BE2C (cell line): ENCODE data around the gene EIF2B2.

Experiments used
- DNase-seq: peaks from one replicate; pipeline ENCODE4 v3.0.0-alpha.2; 2020
- H3K27me3 ChIP-seq: fragments of 250-450 bp; sonication (Bioruptor Pico); 2 replicates; pipeline ENCODE4 v1.5.1; 2020; ENCODE audit warnings: mild to moderate bottlenecking
- H3K36me3 ChIP-seq: fragments of 250-450 bp; sonication (Bioruptor Pico); 2 replicates; pipeline ENCODE4 v1.5.1; 2020; ENCODE audit warnings: mild to moderate bottlenecking
- H3K4me1 ChIP-seq: fragments of 250-450 bp; sonication (Bioruptor Pico); 2 replicates; pipeline ENCODE4 v1.5.1; 2020
- H3K4me3 ChIP-seq: 2 replicates; pipeline ENCODE4 v1.5.1; 2011; ENCODE audit warnings: low read depth, low read length
- H3K9me3 ChIP-seq: fragments of 250-450 bp; sonication (Bioruptor Pico); 2 replicates; pipeline ENCODE4 v1.5.1; 2020
- TF ChIP-seq, protein P1 (sequence below): IDR thresholded peaks from 2 replicates; pipeline ENCODE4 v1.5.1; 2012; ENCODE audit warnings: mild to moderate bottlenecking, low read depth, low read length

The EIF2B2 gene

DNA sequence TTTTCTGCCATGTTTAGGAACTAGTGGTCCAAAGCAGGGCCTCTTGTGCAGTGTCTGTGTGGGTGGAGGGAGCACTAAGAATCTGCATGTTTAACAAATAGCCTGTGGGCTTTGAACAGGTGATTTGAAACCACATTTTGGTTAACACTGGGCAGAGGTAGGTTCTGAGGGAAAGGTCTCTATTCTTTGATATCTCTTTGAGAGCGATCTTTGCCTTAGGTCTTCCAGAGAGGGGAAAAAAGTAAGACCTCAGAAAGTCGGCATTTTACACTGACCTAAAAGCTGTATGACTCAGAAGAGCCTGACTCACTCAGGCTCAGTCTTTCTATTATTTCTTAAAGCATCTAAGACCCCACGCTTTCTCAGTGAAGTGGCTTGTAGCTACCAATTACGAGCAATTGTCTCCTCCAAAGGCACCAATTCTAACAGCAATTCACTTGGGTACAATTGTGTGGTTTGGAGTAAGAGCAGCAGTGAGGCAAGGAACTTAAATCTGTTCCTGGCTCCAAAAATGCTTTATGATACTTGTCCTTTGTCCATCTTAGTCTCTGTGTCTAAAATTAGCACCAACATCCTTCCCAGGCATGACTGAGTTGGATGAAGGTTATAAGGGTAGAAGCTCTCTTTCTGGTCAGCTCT is 8.8 kb downstream of the EIF2B2 start:
- Histone ChIP-seq H3K36me3 (peaks cover 78% of the 10 kb centered on the region), H3K4me1 (no peaks in the 10 kb centered on the region), H3K9me3 (no peaks in the 10 kb centered on the region), H3K4me3 (no peak overlapping the region), H3K27me3 (no peaks in the 10 kb centered on the region)
- TF ChIP-seq, protein P1, sequence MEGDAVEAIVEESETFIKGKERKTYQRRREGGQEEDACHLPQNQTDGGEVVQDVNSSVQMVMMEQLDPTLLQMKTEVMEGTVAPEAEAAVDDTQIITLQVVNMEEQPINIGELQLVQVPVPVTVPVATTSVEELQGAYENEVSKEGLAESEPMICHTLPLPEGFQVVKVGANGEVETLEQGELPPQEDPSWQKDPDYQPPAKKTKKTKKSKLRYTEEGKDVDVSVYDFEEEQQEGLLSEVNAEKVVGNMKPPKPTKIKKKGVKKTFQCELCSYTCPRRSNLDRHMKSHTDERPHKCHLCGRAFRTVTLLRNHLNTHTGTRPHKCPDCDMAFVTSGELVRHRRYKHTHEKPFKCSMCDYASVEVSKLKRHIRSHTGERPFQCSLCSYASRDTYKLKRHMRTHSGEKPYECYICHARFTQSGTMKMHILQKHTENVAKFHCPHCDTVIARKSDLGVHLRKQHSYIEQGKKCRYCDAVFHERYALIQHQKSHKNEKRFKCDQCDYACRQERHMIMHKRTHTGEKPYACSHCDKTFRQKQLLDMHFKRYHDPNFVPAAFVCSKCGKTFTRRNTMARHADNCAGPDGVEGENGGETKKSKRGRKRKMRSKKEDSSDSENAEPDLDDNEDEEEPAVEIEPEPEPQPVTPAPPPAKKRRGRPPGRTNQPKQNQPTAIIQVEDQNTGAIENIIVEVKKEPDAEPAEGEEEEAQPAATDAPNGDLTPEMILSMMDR = no peak
- DNase-seq = no peak

DNA sequence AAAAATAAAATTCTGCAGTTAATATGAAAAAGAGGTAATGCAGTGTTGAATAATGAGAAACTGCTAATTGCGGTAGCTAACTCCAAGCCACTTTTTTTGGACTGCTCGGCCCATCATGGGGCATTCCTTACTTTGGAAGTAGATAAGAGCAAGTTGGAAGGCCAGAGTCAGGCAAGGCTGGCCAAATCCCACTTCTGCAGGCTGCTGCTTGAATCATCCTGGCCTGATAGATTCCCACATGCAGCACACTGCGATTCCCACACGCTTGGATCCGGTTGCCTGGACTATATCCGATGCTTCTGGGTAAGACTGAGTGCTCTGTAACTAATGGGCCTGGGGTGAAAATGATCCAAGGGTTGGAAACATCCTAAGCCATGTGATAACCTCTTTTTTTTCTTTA is 10.6 kb downstream of the EIF2B2 start:
- H3K4me1 ChIP-seq = no peaks in the 10 kb centered on the region
- DNase-seq = no peak
- H3K4me3 ChIP-seq = no peak overlapping the region
- TF ChIP-seq, protein P1 = no peak
- H3K9me3 ChIP-seq = no peaks in the 10 kb centered on the region
- peaks cover 77% of the 10 kb centered on the region for H3K36me3 ChIP-seq
- H3K27me3 ChIP-seq = no peaks in the 10 kb centered on the region

DNA sequence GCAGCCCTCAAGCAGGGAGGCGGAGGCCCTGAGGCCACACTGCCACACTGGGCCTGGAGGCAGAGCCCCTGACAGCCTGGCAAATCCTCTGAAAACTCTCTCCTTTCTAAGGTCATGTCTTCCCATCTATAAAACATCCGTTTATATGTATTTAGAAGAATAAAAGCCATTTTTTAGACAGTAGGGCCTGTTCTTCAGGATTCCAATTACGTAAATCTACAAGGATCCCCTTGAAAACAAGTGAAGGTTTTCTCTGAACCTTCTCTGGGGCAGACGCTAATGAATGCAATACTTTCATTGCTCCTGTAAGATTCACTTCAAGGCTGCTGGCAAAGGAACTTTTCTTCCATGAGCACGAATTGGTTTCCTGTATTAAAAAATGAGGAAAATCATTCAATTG is 12.8 kb downstream of the EIF2B2 start:
- H3K9me3 ChIP-seq = no peaks in the 10 kb centered on the region
- H3K27me3 ChIP-seq = no peaks in the 10 kb centered on the region
- no peaks in the 10 kb centered on the region for H3K4me1 ChIP-seq
- no peak overlapping the region for H3K4me3 ChIP-seq
- peaks cover 67% of the 10 kb centered on the region for H3K36me3 ChIP-seq
- DNase-seq = no peak
- TF ChIP-seq, protein P1 = no peak

DNA sequence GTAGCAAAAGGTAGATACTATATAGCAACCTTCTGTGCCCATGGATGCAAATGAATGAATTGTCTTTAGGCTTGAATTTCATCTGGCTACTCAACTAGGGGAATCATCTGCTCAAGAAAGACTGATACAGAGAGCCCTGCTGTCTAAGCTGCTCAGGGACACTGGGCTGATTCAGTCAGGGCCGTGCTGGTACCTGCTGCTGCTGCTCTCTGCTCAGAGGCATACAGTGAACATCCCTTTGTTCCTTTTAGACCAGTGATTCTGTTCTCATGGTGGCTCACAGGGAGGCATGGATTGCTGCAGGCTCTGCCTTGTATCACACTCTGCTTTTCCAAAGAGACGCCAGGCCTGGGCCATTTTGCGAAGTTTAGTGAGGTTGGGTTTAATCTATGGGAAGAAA is 14.1 kb downstream of the EIF2B2 start:
- Histone ChIP-seq H3K4me1 (no peaks in the 10 kb centered on the region), H3K36me3 (peaks cover 75% of the 10 kb centered on the region)
- TF ChIP-seq, protein P1 = no peak

DNA sequence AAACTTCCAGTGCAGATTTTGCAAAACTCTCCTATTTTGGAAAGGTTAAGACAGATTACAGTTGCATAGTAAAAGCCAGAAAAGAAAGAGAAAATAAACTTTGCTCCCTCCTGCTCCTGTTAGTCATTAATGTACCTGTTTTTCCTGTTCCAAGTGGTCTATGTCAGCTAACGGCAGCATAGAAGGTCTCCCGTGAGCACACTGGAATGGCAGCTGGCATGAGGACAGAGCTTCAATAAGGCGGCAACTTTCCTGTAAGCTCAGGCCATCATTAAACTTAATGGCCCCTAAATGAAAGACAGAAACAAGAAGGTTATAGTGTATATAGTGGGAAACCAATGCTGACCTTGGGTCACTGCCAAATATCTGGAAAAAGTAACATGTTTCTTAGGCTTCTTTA is 16.0 kb downstream of the EIF2B2 start:
- no peak for DNase-seq
- peaks cover 69% of the 10 kb centered on the region for H3K36me3 ChIP-seq
- no peaks in the 10 kb centered on the region for H3K4me1 ChIP-seq
- H3K27me3 ChIP-seq = no peaks in the 10 kb centered on the region
- TF ChIP-seq, protein P1 = no peak
- H3K4me3 ChIP-seq = no peak overlapping the region
- H3K9me3 ChIP-seq = no peaks in the 10 kb centered on the region

More for the DNA sequence above, 14.1 kb downstream of the EIF2B2 start:
- no peak for DNase-seq
- H3K9me3 ChIP-seq = no peaks in the 10 kb centered on the region
- no peaks in the 10 kb centered on the region for H3K27me3 ChIP-seq
- no peak overlapping the region for H3K4me3 ChIP-seq

DNA sequence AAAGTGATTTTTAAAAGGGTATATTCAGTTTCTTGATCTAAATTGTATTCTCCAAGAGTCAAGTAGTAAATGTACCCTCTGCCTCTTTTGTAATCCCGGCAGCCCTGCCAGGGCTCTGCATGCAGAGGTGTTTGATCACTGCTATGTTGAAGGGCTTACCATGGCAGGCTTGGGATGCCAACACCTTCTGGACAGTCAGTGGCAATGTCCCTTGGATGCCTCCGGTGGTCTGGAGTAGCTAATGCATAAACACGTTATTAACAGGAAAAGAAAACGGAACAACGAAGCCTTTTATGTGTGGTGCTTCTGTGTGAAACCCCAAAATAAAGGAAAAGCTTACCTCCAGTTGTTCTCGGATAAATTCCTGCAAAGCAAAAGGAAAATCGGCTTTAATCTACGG is 19.9 kb downstream of the EIF2B2 start:
- TF ChIP-seq, protein P1 = peak; percentile 69
- peaks cover 47% of the 10 kb centered on the region for H3K36me3 ChIP-seq
- peak; percentile 62 for DNase-seq
- H3K27me3 ChIP-seq = no peaks in the 10 kb centered on the region
- H3K4me1 ChIP-seq = no peaks in the 10 kb centered on the region
- H3K4me3 ChIP-seq = no peak overlapping the region
- H3K9me3 ChIP-seq = no peaks in the 10 kb centered on the region
